Tibial artery (tissue), 4 donors: ENCODE measurements around the gene DMPK.
A peak's percentile ranks its signal among the peaks of the same experiment; 100 is the strongest.

ENCODE experiments used
- DNase-seq, 2 donors: peaks; one replicate each; pipeline ENCODE4 v3.0.0-alpha.2; 2019
- H3K27ac ChIP-seq, 2 donors: fragments of 200-600 bp; sonication (generic) in 1 of 2; 1 replicate in 1 of 2; 2 replicates in 1 of 2; pipeline ENCODE4 v1.5.1; 2018 to 2019; ENCODE audit warnings: mild to moderate bottlenecking in 1 of 2
- H3K27me3 ChIP-seq, 2 donors: fragments of 200-600 bp; sonication (generic) in 1 of 2; one replicate each; pipeline versions ENCODE4 v1.5.1 to v1.6.0; 2016 to 2019
- H3K36me3 ChIP-seq, 3 donors: fragments of 200-600 bp; sonication (generic) in 2 of 3; one replicate each; pipeline ENCODE4 v1.5.1; 2016 to 2019; ENCODE audit warnings: mild to moderate bottlenecking in 2 of 3
- H3K4me1 ChIP-seq, 4 donors: fragments of 200-600 bp; sonication (generic) in 2 of 4; 1 replicate in 3 of 4; 2 replicates in 1 of 4; pipeline ENCODE4 v1.5.1; 2016 to 2019
- H3K4me3 ChIP-seq, 2 donors: fragments of 200-600 bp; sonication (generic) in 1 of 2; 1 replicate in 1 of 2; 2 replicates in 1 of 2; pipeline ENCODE4 v1.5.1; 2018 to 2019; ENCODE audit warnings: mild to moderate bottlenecking in 2 of 2
- H3K9me3 ChIP-seq, 3 donors: fragments of 200-600 bp; sonication (generic) in 1 of 3; one replicate each; pipeline ENCODE4 v1.5.1; 2016 to 2019
- intact Hi-C: fragments of 100-400 bp; cut with DNase I; formaldehyde crosslinking; loops from one replicate; pipeline ENCODE4 v1.15.0; 2023; ENCODE audit warnings: low total_unique reads
- TF ChIP-seq, protein P1 (sequence below), 2 experiments: fragments of 200-600 bp in 1 of 2; fragments of 450-650 bp in 1 of 2; IDR thresholded peaks; one replicate each; pipeline ENCODE4 v1.5.1; 2017 to 2019; ENCODE audit warnings: antibody characterized with exemption in 2 of 2, mild to moderate bottlenecking in 1 of 2, moderate library complexity in 1 of 2

DMPK gene

DNA sequence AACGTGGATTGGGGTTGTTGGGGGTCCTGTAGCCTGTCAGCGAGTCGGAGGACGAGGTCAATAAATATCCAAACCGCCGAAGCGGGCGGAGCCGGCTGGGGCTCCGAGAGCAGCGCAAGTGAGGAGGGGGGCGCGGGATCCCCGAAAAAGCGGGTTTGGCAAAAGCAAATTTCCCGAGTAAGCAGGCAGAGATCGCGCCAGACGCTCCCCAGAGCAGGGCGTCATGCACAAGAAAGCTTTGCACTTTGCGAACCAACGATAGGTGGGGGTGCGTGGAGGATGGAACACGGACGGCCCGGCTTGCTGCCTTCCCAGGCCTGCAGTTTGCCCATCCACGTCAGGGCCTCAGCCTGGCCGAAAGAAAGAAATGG, 12.5 kb downstream of the DMPK start:
- Histone ChIP-seq H3K27me3 (no peaks in the 10 kb centered on the region), H3K9me3 (no peaks in the 10 kb centered on the region), H3K36me3 (peaks cover 11 to 45% (median 12%) of the 10 kb centered on the region in 3 donors), H3K27ac (peak overlapping the region; percentile 95 to 98), H3K4me3 (peak overlapping the region; percentile 55 to 93), H3K4me1 (peaks cover 0 to 39% (median 32%) of the 10 kb centered on the region in 4 donors)
- TF ChIP-seq, protein P1, sequence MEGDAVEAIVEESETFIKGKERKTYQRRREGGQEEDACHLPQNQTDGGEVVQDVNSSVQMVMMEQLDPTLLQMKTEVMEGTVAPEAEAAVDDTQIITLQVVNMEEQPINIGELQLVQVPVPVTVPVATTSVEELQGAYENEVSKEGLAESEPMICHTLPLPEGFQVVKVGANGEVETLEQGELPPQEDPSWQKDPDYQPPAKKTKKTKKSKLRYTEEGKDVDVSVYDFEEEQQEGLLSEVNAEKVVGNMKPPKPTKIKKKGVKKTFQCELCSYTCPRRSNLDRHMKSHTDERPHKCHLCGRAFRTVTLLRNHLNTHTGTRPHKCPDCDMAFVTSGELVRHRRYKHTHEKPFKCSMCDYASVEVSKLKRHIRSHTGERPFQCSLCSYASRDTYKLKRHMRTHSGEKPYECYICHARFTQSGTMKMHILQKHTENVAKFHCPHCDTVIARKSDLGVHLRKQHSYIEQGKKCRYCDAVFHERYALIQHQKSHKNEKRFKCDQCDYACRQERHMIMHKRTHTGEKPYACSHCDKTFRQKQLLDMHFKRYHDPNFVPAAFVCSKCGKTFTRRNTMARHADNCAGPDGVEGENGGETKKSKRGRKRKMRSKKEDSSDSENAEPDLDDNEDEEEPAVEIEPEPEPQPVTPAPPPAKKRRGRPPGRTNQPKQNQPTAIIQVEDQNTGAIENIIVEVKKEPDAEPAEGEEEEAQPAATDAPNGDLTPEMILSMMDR (IDR thresholded peaks at IDR 0.05): no peak
- DNase-seq: peak; percentile 54 to 83
- intact Hi-C loops: loop anchor here (10.0 kb wide), 1 partner anchor 55 kb away; no protein-coding TSS in a partner anchor

- H3K9me3 ChIP-seq: no peaks in the 10 kb centered on the region
- no peaks in the 10 kb centered on the region for H3K27me3 ChIP-seq
- H3K4me3 ChIP-seq: peak within 1 kb of the TSS; percentile 88 to 93
- H3K27ac ChIP-seq: peak within 1 kb of the TSS; percentile 98 to 99
- TF ChIP-seq, protein P1 (IDR thresholded peaks at IDR 0.05): no peak
- peaks cover 0 to 45% (median 38%) of the 10 kb centered on the region in 4 donors for H3K4me1 ChIP-seq
- peaks cover 7 to 40% (median 10%) of the 10 kb centered on the region in 3 donors for H3K36me3 ChIP-seq
- DNase-seq: peak; percentile 97 to 99
- intact Hi-C loops: loop anchor here (10.0 kb wide), 1 partner anchor 54 kb away; no protein-coding TSS in a partner anchor
These were observed 13.1 kb downstream of the DMPK start, which contains the start of gene SIX5 for GRCh38 chr19:45768984-45769782. TSS of gene SIX5 (minus strand) at chr19:45769252. CDS start at chr19:45768844, 408 bp downstream.

- Histone ChIP-seq H3K27me3 (no peaks in the 10 kb centered on the region), H3K4me3 (peak overlapping the region; percentile 88 to 93), H3K4me1 (peaks cover 0 to 50% (median 44%) of the 10 kb centered on the region in 4 donors), H3K9me3 (no peaks in the 10 kb centered on the region), H3K27ac (peak overlapping the region; percentile 98 to 99), H3K36me3 (peaks cover 7 to 39% (median 10%) of the 10 kb centered on the region in 3 donors)
- intact Hi-C loops: loop anchor here (10.0 kb wide), 1 partner anchor 54 kb away; no protein-coding TSS in a partner anchor
- TF ChIP-seq, protein P1 (IDR thresholded peaks at IDR 0.05): no peak
- no peak for DNase-seq
These were observed 13.7 kb downstream of the DMPK start for GRCh38 chr19:45768655-45768983.

DNA sequence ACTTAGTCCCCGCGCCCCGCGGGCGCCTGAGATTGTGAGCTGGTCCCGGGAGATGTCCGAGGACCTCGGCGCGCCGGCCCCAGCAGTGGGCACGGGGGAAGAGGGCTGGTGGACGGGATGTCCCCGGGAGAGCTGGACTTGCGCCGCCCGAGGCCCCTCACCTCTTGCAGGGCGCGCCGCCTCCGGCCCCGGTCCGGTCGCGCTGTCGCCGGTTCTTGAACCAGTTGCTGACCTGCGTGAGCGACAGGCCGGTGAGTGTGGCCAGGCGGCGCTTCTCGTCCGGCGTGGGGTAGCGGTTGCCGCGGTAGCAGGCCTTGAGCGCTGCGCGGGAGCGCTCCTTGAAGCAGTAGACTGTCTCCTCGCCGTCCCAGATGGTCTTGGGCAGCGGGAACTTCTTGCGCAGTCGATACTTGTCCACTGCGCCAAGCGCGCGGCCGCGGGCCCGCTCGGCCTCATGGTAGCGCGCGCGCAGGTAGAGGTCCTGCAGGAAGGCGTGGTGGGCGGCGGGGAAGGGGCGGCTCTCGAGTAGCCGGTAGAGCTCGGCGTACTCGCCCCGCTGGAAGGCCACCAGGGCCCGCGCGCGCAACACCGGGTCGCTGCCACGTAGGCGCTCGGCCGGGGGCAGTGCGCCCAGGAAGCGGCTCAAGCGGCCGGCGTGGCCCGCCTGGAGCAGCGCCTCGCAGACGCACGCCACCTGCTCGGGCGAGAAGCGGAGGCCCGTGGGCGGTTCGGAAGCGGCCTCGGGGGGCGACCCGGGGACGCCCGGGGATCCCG, 14.2 kb downstream of the DMPK start:
- no peaks in the 10 kb centered on the region for H3K27me3 ChIP-seq
- peaks cover 7 to 33% (median 8%) of the 10 kb centered on the region in 3 donors for H3K36me3 ChIP-seq
- H3K9me3 ChIP-seq: no peaks in the 10 kb centered on the region
- peak; percentile 73 to 88 for DNase-seq
- intact Hi-C loops: loop anchor here (10.0 kb wide), 1 partner anchor 53 kb away; no protein-coding TSS in a partner anchor
- H3K4me1 ChIP-seq: peaks cover 0 to 53% (median 45%) of the 10 kb centered on the region in 4 donors
- TF ChIP-seq, protein P1 (IDR thresholded peaks at IDR 0.05): no peak
- H3K27ac ChIP-seq: peak overlapping the region; percentile 98 to 99
- H3K4me3 ChIP-seq: peak overlapping the region; percentile 88 to 93

- Histone ChIP-seq H3K4me1 (peaks cover 0 to 53% (median 45%) of the 10 kb centered on the region in 4 donors), H3K36me3 (peaks cover 2 to 27% (median 7%) of the 10 kb centered on the region in 3 donors), H3K27me3 (no peaks in the 10 kb centered on the region), H3K9me3 (no peaks in the 10 kb centered on the region), H3K4me3 (peak overlapping the region; percentile 88 to 93), H3K27ac (peak overlapping the region; percentile 98 to 99)
- TF ChIP-seq, protein P1 (IDR thresholded peaks at IDR 0.05): no peak
- peak; percentile 89 to 95 for DNase-seq
- intact Hi-C loops: loop anchor here (10.0 kb wide), 1 partner anchor 53 kb away; no protein-coding TSS in a partner anchor
These were observed 14.8 kb downstream of the DMPK start for GRCh38 chr19:45767410-45767880.
